GM18511 (cell line): ENCODE results near the gene PRR35.

ENCODE experiments used
- ATAC-seq: cut with Tn5 transposase; IDR thresholded peaks from one replicate; pipeline ENCODE4 v1.9.1; 2021; ENCODE audit warnings: mild to moderate bottlenecking, moderate library complexity; ENCODE audit not compliant: unreplicated experiment

Gene PRR35

DNA sequence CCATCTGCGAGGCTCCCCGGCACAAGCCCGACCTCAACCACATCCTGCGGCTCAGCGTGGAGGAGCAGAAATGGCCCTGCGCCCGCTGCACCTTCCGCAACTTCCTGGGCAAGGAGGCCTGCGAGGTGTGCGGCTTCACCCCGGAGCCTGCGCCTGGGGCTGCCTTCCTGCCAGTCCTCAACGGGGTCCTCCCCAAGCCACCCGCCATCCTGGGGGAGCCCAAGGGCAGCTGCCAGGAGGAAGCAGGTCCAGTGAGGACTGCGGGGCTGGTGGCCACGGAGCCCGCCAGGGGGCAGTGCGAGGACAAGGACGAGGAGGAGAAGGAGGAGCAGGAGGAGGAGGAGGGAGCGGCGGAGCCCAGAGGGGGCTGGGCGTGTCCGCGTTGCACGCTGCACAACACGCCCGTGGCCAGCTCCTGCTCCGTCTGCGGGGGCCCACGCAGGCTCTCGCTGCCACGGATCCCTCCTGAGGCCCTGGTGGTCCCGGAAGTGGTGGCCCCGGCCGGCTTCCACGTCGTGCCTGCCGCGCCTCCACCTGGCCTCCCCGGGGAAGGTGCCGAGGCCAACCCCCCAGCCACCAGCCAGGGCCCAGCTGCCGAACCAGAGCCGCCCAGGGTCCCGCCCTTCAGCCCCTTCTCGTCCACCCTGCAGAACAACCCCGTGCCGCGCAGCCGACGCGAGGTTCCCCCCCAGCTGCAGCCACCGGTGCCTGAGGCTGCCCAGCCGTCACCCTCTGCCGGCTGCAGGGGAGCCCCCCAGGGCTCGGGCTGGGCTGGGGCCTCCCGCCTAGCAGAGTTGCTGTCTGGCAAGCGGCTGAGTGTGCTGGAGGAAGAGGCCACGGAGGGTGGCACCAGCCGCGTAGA lies 13.1 kb upstream of the PRR35 start:
- no peak for ATAC-seq

DNA sequence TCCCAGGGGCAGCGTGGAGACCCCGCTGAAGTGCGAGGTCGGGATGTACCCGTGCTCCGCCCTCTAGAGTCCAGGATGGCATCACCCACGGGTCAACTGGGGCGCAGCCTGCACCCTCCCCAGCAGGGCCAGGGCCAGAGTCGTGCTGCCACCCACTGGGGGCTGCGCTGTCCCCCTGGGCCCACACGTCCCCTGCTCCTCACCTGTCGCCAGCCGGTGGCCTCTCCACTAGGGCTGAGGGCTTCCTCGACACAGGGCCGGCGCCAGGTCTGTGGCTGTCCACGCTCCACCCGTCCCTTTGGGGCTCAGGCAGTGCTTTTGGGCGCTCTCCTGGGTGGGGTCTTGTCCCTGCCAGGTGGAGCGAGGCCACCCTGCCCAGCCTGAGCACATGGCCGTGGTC lies 11.6 kb upstream of the PRR35 start:
- ATAC-seq = no peak

DNA sequence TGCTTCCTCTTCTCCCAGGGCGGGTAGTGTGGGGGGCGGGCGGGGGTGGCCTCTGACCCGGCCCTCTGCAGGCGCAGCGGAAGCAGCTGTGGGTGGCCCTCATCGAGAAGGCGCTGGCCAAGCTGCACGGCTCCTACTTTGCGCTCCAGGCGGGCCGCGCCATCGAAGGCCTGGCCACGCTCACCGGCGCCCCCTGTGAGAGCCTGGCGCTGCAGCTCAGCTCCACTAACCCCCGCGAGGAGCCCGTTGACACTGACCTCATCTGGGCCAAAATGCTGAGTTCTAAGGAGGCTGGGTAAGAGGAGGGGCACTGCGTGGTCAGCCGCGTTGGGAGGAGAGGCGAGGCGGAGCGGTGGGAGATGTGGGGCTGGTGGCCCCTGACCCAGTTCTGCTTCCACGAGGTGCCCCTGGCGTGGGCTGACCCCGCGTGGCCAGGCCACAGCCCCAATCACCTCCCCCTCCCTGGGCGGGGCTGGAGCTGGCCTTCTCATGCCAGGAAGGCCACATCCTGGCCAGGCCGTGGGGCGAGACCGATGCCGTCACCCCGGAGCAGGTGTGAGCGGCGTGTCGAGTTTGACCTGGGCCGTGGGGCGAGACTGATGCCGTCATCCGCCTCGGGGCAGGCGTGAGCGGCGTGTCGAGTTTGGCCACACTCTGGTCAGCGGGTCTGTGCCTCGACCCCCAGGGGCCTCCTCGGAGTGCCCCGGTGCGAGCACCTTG lies 10.5 kb upstream of the PRR35 start:
- no peak for ATAC-seq

DNA sequence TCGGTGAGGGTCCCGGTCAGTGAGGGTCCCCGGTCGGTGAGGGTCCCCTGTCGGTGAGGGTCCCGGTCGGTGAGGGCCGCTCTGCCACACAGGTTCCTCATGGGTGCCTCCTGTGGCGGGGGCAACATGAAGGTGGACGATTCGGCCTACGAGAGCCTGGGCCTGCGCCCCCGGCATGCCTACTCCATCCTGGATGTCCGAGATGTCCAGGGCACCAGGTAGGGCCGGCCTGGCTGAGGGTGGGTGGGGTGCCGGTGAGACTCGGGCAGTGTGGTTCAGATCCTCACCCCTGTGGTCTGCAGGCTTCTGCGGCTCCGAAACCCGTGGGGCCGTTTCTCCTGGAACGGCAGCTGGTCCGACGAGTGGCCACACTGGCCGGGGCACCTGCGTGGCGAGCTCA lies 9.0 kb upstream of the PRR35 start:
- ATAC-seq = no peak

DNA sequence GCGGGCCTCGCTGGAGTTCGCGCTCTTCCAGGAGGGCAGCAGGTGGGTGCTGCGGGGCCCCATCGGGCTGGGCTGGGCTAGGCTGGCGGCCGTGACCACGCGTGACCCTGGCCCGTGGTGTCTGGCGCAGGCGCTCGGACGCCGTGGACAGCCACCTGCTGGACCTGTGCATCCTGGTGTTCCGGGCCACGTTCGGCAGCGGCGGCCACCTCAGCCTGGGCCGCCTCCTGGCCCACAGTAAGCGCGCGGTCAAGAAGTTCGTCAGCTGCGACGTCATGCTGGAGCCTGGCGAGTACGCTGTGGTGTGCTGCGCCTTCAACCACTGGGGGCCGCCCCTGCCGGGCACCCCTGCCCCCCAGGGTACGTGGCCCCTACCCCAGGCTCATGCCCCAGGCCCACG lies 8.0 kb upstream of the PRR35 start:
- ATAC-seq = no peak

DNA sequence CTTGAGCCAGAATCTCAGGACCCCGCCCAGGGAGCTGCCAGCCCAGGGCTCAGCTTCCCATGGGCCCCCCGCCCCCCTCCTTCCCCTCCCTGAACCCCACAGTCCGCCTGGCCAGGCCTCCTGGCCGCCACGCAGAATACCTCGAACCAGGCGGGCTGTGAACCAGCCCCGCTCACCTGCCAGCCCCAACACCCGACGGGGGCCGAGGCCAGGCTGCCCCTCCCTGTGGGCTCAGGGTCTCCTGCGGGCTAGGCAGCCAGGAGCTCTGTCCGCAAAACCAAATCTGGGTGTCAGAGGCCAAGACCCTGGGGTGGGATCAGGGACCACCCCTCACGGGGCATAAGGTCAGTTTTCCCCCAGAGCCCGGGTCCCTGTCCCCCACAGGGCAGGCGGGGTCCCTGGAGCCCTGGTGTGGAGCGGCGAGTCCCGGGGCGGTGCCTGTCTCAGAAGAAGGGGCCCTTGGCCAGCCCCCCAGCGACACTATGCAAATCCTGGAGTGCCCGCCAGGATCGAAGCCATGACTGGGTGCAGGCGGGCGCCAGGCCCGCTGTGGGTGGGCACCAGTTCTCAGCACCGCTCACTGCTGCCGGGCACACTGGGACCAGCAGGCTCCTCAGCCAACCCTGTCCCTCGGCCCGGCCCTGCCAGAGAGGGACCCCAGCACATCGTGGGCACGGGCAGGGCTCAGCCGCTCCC lies 6.4 kb upstream of the PRR35 start:
- ATAC-seq = no peak

DNA sequence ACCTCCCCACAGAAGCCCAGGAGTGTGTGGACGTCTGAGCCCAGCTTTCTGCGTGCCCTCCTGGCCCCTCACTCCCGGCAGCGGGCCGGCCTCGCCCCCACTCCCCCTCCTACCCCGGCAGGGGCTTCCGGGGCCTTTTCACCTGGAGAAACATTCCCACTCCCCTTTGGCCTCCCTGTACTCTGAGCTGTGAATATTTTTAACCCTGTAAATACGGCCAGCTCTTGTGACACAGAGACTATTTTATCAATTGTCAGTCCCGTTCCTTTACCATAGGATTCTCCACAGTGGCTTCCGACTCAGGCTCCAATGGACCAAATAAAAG lies 5.9 kb upstream of the PRR35 start:
- ATAC-seq = no peak

DNA sequence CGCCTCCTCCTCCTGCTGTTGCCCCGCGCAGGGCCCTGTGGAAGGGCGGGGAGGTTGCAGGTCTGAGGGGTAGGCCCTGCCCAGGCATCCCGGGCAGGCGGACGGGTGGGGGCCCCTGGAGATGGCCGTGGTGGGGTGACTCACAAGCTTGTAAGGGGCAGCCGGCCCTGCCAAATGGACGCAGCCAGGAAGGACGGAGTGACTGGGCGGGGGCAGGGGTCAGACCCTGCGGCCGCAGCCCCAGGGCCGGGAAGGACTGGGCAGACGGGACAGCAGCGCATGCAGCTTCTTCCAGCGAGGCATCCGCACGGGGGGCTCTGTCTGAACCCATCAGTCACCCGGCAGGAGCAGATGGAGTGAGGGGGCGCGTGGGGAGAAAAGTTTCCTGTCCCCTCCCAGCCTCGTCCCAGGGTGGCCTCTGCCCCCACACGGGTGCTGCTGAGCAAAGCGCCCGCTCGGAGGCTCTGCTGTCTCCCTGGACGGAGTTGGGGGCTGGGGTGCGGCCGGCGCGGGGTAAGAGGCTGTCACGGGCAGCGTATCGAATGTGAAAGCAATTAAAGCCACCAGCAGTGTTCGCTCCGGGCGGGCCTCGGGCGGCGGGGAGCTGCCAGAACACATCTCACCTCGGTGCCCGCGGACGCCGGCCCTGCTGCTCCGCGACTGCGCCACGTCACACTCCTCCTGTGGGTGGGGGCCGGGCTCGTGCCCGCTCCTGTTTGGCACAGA lies 5.4 kb upstream of the PRR35 start:
- ATAC-seq = no peak

DNA sequence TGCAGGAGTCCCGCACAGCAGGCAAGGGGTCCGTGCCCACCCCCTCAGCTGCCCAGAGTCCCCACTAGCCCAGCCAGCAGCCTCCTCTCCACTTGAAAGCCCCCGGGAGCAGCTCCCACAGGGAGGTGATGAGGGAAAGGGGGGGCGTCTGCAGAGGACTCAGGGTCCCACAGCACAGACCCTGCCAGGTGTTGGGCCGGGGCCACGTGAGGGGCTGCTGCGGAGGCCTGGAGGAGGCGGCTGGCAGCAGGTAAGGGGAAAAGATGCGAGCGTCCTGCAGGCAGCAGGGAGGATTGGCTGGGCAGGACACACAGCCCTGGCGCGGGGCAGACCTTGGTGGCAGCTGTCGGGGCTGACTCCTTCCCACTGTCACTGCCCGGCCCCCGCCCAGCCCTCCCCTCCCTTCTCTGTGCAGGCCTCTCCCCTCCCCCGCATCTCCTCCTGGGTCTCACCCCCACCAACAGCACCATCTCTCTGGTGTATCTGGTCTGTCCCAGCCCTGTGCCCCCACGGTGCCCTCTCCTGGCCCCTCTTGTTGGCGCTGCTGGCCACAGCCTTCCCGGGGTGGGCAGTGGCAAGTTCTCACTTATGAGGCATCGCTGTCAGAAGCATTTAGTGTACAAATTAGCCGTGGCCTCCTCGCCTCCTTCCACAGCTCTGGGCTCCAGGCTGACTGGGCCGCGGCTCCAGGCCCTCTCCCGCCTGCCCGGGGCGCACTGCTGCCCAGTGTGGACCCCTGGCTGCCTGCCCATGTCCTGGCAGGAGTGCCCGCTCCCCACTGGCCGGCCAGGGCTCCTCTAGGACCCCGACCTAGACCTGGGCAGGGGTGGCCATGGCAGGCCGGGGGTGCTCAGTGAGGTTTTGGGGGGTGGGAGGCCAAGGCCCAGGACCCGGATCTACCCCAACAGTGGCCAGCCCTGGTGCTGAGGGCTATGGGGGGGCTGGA lies 4.4 kb upstream of the PRR35 start:
- no peak for ATAC-seq

DNA sequence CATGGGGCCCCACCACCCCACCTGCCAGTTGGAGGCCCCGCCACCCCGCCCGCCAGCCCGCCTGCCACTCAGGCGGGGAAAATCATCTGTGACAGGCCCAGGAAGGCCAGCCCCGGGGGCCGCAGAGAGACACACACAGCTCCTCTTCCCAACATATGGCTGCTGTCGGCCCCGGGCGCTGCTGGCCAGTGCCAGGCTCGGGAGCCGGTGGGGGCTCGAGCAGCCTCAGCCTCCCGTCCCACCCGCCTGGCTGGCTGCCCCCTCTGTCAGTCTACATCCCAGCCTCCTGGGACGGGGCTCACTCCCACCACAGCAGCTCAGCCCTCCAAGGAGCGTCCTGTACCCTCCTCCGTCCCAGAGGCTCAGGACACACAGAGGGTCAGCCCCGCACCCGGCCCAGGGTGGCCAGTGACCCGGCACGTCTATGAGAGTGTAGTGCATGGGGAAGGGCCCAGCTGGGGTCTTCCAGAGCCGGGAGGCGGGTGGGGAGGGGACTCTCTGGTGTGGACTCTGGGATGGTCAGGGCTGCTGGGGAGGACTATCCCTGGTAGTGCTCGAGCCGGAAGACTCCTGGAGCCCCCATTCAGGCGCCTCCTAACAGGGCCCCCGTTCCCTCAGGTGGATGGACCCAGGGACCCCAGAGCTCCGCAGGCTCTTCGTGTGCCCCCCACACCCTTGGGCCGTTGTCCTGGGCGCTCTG lies 3.6 kb upstream of the PRR35 start:
- no peak for ATAC-seq

DNA sequence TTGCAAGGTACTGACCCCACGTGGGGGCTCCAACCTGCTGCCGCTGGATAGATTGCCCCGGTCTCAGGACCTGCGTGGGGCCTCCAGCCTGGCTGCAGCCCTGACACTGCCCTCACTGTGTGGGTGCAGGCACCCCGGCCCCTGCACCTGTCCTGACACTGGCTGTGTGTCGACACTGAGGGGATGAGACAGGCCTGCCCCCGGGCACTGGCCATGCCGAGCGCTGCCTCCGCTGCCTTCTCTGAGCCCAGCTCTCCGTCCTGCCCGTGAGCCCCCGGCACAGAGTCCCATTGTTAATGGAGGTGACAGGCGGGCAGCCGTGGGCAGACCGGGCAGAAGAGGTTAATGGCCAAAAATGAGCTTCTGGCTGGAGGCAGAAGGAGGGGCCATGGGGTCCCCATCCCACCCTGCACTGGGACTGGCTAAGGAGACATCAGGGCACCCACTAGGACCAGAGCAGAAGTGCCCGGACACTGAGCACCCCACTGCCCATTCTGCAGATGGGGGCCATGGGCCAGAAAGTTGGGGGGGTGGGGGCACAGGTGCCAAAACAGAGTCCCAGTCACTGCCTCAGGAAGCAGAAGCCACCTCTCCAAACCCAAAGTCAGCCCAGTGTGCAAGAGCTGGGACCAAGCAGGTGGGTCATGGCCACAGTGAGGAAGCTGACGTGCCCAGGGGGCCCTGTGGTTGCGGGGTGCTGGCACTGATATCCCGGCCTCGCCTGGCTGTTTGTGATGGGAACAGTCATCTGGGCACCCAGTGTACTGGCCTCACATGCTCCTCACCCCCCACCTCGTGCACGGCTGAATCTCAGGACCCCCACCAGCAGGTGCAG lies 2.5 kb upstream of the PRR35 start:
- no peak for ATAC-seq

DNA sequence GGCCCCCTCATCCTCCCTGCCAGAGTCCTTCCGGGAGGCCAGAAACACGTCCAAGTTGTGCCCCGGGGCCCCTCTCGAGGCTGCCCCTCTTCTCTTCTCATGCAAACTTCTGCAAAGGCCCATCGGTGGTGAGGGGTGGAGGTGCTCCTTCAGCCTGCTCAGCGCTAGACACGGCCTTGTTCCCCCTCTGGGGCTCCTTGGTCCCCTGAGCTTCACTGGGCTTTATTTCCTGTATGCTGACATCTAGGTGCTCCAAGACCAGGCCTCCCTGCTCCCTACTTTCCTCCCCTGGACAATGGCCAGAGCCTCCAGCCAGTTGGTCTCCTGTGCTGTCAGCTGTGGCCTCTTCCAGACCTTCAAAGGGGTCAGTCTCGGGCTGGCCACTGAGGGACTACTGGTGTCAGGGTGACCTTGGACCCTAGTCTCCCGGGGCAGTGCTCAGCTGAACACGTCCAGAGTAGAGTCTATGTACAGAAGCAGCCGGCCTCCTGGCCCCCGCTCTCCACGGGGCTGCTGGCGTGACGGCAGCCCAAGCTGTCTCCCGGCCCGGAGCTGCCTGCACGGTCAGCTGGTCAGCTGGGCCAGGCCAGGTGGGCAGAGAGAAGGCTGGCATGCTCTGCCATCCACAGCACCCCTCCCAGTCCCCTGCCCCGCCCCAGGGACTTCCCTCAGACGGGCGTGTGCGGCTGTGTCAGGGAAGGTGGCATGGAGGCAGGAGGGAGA lies 1.7 kb upstream of the PRR35 start:
- ATAC-seq = no peak

DNA sequence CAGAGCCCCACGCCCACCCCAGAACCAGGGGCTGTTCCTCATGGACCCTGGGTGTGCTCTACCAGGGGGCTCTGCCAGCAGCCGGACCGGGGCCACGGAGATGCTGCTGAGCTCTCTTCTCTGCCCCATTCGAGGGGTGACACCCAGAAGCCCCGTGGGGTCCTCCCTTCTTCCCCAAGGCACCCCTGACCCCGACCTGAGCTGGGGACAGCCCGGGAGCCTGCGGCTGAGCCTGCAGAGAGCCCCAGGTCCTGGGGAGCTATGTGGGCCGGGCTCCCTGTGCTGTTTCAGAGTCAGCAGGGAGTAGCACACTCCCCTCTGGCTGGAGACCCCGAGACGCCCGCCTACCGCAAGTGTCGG lies 1.2 kb upstream of the PRR35 start:
- no peak for ATAC-seq

DNA sequence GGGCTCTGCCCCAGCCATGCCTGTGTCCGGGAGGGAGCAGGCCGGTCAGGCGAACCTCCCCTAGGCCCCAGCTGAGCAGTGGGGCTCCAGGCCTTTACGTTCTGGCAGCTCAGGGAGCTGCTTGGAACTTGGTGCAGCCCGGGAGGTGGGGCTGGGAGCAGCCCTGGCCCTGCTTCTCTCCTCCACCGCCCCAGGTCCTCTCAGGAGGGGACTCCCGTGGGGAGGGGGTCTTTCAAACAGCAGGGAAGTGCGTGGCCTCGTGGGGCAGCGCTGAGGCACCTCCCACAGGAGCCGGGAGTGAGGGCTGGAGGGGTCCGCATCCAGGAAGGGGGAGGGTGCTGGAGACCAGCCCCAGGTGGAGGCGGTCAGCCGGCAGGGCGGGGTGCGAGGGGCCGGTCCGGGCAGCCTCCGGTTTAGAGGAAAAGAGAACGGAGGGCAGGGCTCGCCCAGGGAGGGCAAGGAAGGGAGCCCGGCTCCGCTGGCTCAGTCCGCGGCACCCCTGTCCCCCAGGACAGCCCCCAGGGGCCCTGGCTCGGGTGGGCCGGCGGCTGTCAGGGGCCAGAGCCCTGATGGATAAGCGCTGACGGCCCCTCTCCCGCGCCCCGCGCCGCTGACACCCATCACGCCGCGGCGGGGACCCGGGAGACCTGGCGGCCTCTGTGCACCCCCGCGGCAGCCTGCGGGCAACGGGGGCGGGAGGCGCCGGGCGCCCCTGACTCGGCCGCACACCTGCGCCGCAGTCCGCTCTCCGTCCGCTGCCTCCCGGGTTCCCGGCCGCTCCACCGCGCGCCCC lies 587 bp upstream of the PRR35 start:
- ATAC-seq = no peak

DNA sequence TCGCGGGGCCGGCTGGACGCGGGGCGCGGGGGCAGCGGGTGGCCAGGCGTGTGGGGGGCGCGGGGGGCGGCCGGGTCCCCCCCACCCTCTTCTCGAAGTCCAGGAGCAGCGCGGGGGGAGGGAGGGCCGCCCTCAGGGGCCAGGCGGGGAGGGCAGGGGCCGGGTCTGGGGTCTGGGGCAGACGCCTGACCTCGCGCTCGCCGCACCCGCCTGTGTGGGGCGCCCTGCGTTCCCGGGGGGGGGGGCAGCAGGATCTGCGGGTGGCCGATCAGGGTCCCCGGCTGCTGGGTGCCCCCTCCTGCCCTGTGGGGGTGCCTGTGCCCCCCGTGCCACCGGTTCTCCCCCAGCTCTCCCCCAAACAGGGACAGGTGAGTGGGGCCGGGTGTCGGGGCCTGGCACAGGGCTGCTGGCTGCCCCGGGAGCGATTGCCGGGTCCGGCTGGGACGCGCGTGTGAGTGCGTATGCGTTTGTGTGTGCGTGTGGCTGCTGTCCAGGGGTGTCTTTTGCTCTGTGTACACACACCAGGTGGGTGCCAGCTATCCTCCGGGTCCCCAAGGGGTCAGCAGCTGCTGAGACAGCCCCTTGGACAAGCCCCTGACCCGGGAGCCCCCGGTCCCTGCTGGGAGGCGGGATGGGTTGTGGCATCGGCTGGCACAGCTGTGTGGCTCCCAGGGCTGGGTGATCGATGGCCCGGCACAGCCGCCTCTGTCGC lies 663 bp downstream of the PRR35 start:
- ATAC-seq = no peak

DNA sequence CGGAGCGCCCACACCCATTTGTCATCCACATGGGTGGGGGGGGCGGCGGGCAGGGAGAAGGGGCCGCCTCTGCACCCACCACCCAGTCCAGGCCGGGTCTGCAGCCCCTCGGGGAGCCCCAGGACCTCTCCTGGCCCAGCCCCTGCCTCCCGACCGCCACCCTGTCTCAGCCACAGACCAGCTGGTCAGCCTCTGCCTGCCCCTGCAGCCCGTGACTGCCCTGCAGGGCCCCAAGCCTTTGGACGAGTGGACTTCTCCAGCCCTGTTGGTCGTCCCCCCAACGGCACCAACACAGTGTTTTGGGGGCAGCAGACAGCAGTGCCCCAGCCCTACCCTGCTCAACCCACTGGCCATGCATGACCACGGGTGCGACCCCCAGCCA lies 1.2 kb downstream of the PRR35 start:
- no peak for ATAC-seq
